Small intestine (tissue), 7 donors: Measurements from ENCODE around the gene FBF1. TPM values are rescaled to one million over a fixed set of nuclear protein-coding genes. Genes with fewer than 3 reads are reported as not detected.
"Not testable (repeated sequence)": the region's sequence is repeated elsewhere in the genome, so short reads cannot be mapped to it uniquely, and the experiment has no call there.

ENCODE experiments used
- DNase-seq, 2 donors: peaks; one replicate each; pipeline versions ENCODE4 v3.0.0 to v3.0.0-alpha.2; 2013
- FAIRE-seq: peaks from 2 replicates; lab custom pipeline; 2012; peaks lifted over from hg19 to GRCh38; lab: Jason Lieb, UNC
- H3K27ac ChIP-seq, 3 donors: one replicate each; pipeline ENCODE4 v1.5.1; 2013; ENCODE audit warnings: low read length in 2 of 3, mild to moderate bottlenecking in 2 of 3, control low read depth in 1 of 3, inconsistent platforms in 1 of 3, low read depth in 1 of 3, moderate library complexity in 1 of 3
- H3K27me3 ChIP-seq, 3 donors: one replicate each; pipeline ENCODE4 v1.6.1; 2013; ENCODE audit warnings: low read length in 3 of 3, inconsistent platforms in 1 of 3; ENCODE audit not compliant: control insufficient read depth in 3 of 3, insufficient read depth in 3 of 3
- H3K36me3 ChIP-seq, 3 donors: one replicate each; pipeline ENCODE4 v1.6.1; 2013; ENCODE audit warnings: low read length in 3 of 3, inconsistent platforms in 1 of 3, low read depth in 1 of 3, mild to moderate bottlenecking in 1 of 3, moderate library complexity in 1 of 3; ENCODE audit not compliant: control insufficient read depth in 3 of 3, insufficient read depth in 2 of 3
- H3K4me1 ChIP-seq, 3 donors: one replicate each; pipeline ENCODE4 v1.6.1; 2013; ENCODE audit warnings: low read length in 2 of 3, inconsistent platforms in 1 of 3, low read depth in 1 of 3, mild to moderate bottlenecking in 1 of 3, moderate library complexity in 1 of 3; ENCODE audit not compliant: control insufficient read depth in 3 of 3, insufficient read depth in 2 of 3
- H3K4me3 ChIP-seq, 3 donors: one replicate each; pipeline ENCODE4 v1.5.1; 2013; ENCODE audit warnings: low read length in 3 of 3, control low read depth in 1 of 3, inconsistent platforms in 1 of 3, low read depth in 1 of 3, mild to moderate bottlenecking in 1 of 3, moderate library complexity in 1 of 3
- H3K9me3 ChIP-seq, 2 donors: one replicate each; pipeline ENCODE4 v1.6.1; 2013; ENCODE audit warnings: low read depth in 1 of 2, low read length in 1 of 2; ENCODE audit not compliant: control insufficient read depth in 2 of 2, insufficient read depth in 1 of 2
- whole genome bisulfite sequencing, 3 donors: extraction: QIAGEN DNeasy Blood & Tissue Kit; methylation state at CpG; one replicate each; pipeline ENCODE4 v1.1.7; 2013; 5-methylcytosine and 5-hydroxymethylcytosine counted together
- polyA plus RNA-seq, 4 donors: library from polyadenylated mRNA; stranded (reverse) in 3 of 4; unstranded in 1 of 4; fragments of 200-250 nt in 3 of 4; fragments of 120-200 nt in 1 of 4; gene quantifications; one replicate each; pipeline versions ENCODE4 v1.2.1 to v1.2.3, GENCODE V29; 2013
- donor health status: healthy with polysubstance abuse.
- donor health status: control.
- donor health status: control.
- donor health status: Bipolar disorder and iron deficiency.
- donor health status: healthy.

Gene FBF1
- polyA plus RNA-seq, 4 donors: 2.2 to 45.7 (median 5.4) TPM

DNA sequence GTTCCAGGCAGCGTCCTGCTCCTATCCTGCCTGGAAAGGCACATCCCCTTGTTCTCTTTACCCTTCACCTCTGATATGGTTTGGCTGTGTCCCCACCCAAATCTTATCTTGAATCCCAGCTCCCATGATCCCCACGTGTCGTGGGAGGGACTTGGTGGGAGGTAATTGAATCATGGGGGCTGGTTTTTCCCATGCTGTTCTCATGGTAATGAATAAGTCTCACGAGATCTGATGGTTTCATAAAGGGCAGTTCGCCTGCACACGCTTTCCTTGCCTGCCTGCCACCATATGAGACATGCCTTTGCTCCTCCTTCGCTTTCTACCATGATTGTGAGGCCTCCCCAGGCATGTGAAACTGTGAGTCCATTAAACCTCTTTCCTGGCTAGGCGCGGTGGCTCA lies 55.0 kb downstream of the FBF1 start:
- DNase-seq, H3K27ac ChIP-seq, FAIRE-seq, H3K4me3 ChIP-seq, H3K27me3 ChIP-seq, H3K4me1 ChIP-seq, H3K9me3 ChIP-seq: not testable (repeated sequence)
- WGBS, 3 donors: 75 to 81% (median 78%) methylated on average over 9 of the region's 9 CpGs
- H3K36me3 ChIP-seq: peaks cover 0 to 34% (median 1%) of the 10 kb centered on the region in 3 donors

DNA sequence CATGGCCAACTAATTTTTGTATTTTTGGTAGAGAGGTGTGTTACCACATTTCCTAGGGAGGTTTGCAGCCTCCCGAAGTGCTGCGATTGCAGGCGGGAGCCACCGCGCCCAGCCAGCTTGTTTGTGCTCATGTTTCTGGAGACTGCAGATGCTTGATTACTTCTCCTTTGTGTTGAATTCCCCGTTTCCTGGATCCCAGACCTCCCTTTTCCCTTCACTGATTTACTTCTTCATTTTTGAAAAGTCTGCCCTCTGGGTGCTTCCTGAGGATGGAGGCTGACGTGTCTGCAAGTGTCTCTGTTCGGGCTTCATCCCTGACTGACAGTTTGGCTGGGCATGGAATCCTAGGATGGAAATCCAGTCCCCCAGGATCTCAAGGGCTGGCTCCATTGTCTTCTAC lies 55.4 kb downstream of the FBF1 start:
- FAIRE-seq: no peak
- no peaks in the 10 kb centered on the region for H3K4me1 ChIP-seq
- WGBS, 3 donors: 65 to 79% (median 72%) methylated on average over 8 of the region's 8 CpGs
- H3K27me3 ChIP-seq: no peaks in the 10 kb centered on the region
- no peak for DNase-seq
- H3K27ac ChIP-seq: no peak overlapping the region
- no peaks in the 10 kb centered on the region for H3K9me3 ChIP-seq
- H3K36me3 ChIP-seq: peaks cover 0 to 29% (median 0%) of the 10 kb centered on the region in 3 donors
- no peak overlapping the region for H3K4me3 ChIP-seq

DNA sequence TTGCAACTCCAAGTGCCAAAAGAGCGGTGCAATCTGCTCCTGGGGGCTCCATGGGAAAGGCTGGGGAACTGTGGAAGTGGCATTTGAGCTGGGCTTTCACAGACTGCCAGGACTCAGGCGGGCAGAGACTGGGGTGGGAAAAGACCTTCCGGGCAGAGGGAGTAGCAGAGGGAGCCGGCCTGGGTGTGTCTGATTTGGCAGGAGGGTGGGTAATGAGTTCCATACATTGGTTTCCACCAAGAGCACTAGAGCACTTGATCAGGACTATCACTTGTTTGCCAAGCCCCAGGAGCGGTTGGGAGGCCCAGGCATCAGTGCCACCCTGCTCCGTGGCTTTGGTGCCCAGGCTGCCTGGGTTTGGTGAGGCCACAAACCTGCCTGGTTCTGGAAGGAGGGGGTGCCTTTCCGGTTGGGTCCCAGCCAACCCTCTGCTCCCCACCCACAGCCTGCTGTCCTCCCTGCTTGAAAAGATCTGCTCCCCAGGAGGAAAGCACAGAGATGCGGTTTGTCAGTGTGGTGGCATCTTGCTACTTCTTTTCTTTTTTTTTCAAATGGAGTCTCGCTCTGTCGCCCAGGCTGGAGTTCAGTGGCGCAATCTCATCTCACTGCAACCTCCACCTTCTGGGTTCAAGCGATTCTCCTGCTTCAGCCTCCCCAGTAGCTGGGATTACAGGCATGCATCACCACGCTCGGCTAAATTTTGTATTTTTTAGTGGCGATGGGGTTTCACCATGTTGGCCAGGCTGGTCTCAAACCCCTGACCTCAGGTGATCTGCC lies 59.0 kb downstream of the FBF1 start:
- H3K9me3 ChIP-seq: no peaks in the 10 kb centered on the region
- H3K4me1 ChIP-seq: peaks cover 0 to 8% (median 0%) of the 10 kb centered on the region in 3 donors
- peaks cover 0 to 12% (median 0%) of the 10 kb centered on the region in 3 donors for H3K27me3 ChIP-seq
- DNase-seq (no peak), FAIRE-seq (no peak)
- H3K36me3 ChIP-seq: peaks cover 0 to 7% (median 0%) of the 10 kb centered on the region in 3 donors
- 80 to 87% (median 82%) methylated on average over 14 to 15 of the region's 15 CpGs for WGBS, 3 donors
- H3K27ac ChIP-seq: no peak overlapping the region
- H3K4me3 ChIP-seq: no peak overlapping the region

DNA sequence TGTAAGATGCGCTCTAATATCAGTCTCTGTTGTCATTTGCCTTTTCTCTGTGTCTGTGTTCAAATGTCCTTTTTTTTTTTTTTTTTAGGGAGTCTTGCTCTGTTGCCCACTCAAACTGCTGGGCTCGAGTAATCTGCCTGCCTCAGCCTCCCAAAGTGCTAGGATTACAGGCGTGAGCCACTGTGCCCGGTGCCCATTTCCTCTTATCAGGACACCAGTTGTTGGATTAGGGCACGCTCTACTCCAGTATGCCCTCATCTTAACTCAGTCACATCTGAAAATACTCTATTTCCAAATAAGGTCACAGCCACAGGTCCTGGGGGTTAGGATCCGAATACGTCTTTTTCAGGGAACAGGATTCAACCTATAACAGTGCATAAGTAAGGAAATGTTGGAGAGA lies 60.6 kb downstream of the FBF1 start:
- peaks cover 0 to 23% (median 3%) of the 10 kb centered on the region in 3 donors for H3K4me1 ChIP-seq
- FAIRE-seq: no peak
- peaks cover 0 to 15% (median 0%) of the 10 kb centered on the region in 3 donors for H3K36me3 ChIP-seq
- H3K27ac ChIP-seq: no peak overlapping the region
- peaks cover 0 to 12% (median 0%) of the 10 kb centered on the region in 3 donors for H3K27me3 ChIP-seq
- no peak overlapping the region for H3K4me3 ChIP-seq
- no peaks in the 10 kb centered on the region for H3K9me3 ChIP-seq
- no peak for DNase-seq
- 71 to 76% (median 72%) methylated on average over 7 of the region's 7 CpGs for WGBS, 3 donors

DNA sequence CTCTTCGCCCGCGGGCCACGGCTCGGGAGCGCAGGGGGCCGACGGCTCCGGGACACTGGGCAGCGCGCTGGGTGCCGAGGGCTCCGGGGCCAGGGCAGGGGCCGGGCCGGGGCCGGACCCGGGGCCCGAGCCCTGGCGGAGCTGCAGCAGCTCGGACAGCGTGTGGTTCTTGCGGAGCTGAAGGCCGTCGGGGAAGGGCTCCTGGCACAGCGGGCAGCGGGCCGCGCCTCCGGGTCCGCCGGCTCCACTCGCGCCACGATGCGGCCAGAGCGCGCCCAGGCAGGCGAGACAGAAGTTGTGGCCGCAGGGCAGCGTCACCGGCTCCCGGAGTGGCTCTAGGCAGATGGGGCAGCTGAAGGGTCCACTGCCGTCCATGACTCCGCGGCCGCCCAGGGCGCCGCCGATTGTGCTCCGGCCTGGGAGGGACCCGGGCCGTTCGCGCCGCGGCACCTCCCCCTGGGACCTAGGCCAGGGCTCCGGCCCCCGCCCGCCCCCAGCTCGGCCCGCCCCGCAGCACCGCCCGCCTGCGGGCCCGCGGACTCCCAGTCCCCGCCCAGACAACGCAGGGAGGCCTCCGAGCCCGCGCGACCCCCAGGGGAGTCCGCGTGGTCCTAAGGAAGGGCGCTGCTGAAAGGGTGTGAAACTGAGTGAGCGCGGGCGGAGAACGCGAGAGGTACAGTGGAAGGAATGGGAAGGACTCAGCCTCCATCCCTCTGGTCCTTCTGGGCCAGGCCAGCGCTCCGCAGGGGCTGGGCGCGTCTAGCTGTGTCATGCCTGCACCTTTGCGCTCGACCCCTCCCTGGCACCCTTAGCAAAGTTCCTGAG lies 62.5 kb downstream of the FBF1 start, which contains the start of gene TRIM47:
TSS of gene TRIM47 (minus strand) at position 408 of the 825 bp plus-strand sequence. CDS start at position 375, 33 bp downstream.
- Histone ChIP-seq H3K4me1 (peaks cover 0 to 23% (median 3%) of the 10 kb centered on the region in 3 donors), H3K9me3 (no peaks in the 10 kb centered on the region), H3K4me3 (peak within 1 kb of the TSS; percentile 63 to 66 (median 65)), H3K27ac (peak within 1 kb of the TSS; percentile 81 to 94 (median 93)), H3K27me3 (peaks cover 0 to 12% (median 0%) of the 10 kb centered on the region in 3 donors), H3K36me3 (peaks cover 0 to 28% (median 0%) of the 10 kb centered on the region in 3 donors)
- FAIRE-seq: no peak
- DNase-seq: peak; percentile 49 to 65
- whole genome bisulfite sequencing, 3 donors: 0 to 1% (median 1%) methylated on average over 64 to 87 of the region's 87 CpGs

DNA sequence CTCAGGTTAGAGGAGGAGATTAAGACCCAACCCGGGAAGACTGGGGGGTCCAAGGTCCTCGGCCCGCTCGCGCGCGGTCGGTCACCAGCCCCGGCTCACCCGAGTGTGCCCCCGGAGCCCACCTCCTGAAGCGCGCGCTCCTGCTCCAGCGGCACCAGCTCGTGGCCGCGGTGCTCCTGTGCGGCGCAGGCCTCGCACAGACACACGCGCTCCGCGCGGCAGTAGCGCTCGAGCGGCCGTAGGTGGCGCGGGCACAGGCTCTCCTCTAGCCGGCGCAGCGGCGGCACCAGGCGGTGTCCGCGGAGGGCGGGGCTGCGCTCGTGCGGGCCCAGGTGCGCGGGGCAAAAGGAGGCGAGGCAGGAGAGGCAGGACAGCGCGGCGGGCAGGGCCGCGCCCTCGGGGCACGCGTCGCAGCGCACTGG lies 63.1 kb downstream of the FBF1 start:
- peaks cover 0 to 28% (median 0%) of the 10 kb centered on the region in 3 donors for H3K36me3 ChIP-seq
- FAIRE-seq: no peak
- H3K27ac ChIP-seq: peak overlapping the region; percentile 81 to 94 (median 93)
- no peaks in the 10 kb centered on the region for H3K9me3 ChIP-seq
- 0 to 1% (median 0%) methylated on average over 43 to 56 of the region's 56 CpGs for WGBS, 3 donors
- H3K4me3 ChIP-seq: peak overlapping the region; percentile 63 to 66 (median 65)
- DNase-seq: peak; percentile 79 to 90
- peaks cover 0 to 12% (median 0%) of the 10 kb centered on the region in 3 donors for H3K27me3 ChIP-seq
- H3K4me1 ChIP-seq: peaks cover 0 to 27% (median 6%) of the 10 kb centered on the region in 3 donors

DNA sequence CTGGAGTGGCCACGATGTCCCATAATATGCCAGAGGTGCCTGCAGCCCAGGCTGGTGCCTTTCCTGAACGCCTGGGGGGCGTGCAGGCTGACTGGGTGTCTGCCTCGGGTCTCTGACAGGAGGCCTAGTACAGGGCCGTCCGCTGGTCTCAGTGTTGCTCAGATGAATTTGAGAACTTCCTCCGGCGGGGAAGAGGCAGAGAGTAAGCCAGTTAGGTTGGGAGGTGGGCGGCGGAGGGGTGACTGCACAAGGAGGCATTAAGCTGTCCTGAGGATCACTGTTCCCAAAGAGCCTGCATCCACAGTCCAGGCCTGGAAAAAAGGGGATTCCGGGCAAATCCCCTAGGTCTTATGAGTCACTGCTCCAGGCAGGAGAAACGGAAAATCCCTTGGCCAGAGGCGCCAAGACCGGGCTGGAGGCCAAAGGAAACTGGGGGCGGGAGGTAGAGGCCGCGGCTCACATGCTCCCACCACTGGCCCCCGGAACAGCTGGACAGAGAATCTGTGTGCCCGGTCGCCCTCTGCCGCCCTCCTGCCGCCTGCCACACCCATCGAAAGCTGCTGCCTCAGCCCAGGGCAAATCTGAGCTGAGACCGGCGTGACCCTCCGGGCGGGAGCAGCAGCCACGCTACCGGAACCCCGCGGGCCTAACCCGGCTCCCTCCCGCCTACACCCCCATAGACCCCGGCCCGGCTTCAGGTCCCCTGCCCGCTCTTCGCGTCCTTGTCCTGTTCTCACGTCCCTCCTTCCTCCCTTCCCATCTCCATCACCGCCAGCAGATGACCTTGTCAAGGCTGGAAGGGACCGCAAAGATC lies 63.7 kb downstream of the FBF1 start:
- DNase-seq (peak; percentile 46 to 68), FAIRE-seq (no peak)
- Histone ChIP-seq H3K4me3 (peak overlapping the region; percentile 63 to 66 (median 65)), H3K4me1 (peaks cover 0 to 32% (median 6%) of the 10 kb centered on the region in 3 donors), H3K36me3 (peaks cover 0 to 28% (median 0%) of the 10 kb centered on the region in 3 donors), H3K27me3 (peaks cover 0 to 12% (median 0%) of the 10 kb centered on the region in 3 donors), H3K9me3 (no peaks in the 10 kb centered on the region), H3K27ac (peak overlapping the region; percentile 81 to 94 (median 93))
- 4 to 15% (median 5%) methylated on average over 37 to 41 of the region's 41 CpGs for WGBS, 3 donors
